AG04450 (cell line): ENCODE data around the gene CDH13. TPM values are rescaled to one million over a fixed set of nuclear protein-coding genes. Genes with fewer than 3 reads are reported as not detected.

Source experiments
- CTCF ChIA-PET: fragments of 300-600, 350-600 bp; formaldehyde crosslinking; extraction: SDS; loops from one replicate; lab custom pipeline; 2022; ENCODE audit warnings: antibody characterized with exemption, inconsistent platforms; lab: Charles Lee
- POLR2A ChIA-PET: fragments of 350-600 bp; formaldehyde crosslinking; extraction: SDS; loops from one replicate; lab custom pipeline; 2021; ENCODE audit warnings: antibody characterized with exemption, inconsistent platforms; lab: Yijun Ruan, JAX
- DNase-seq: peaks from one replicate; pipeline ENCODE4 v3.0.0-alpha.2; 2011; ENCODE audit warnings: low read depth, low spot score
- H3K27ac ChIP-seq: one replicate; pipeline ENCODE4 v1.5.1; 2012; ENCODE audit warnings: low read depth, low read length, control low read depth
- H3K27me3 ChIP-seq: one replicate; pipeline ENCODE4 v1.6.0; 2012; ENCODE audit warnings: low read length; ENCODE audit not compliant: control insufficient read depth, insufficient read depth
- H3K4me3 ChIP-seq: 2 replicates; pipeline ENCODE4 v1.5.1; 2011; ENCODE audit warnings: mild to moderate bottlenecking, low read depth, low read length, control low read depth
- H3K9me3 ChIP-seq: 2 replicates; pipeline ENCODE4 v1.5.1; 2012; ENCODE audit warnings: low read length; ENCODE audit not compliant: control insufficient read depth, insufficient read depth
- CTCF ChIP-seq: IDR thresholded peaks from 2 replicates; pipeline ENCODE4 v1.5.1; 2011; ENCODE audit warnings: low read depth, low read length, control low read depth, inconsistent platforms
- polyA plus RNA-seq: library from polyadenylated mRNA; depleted of rRNA; stranded (reverse); fragments of >200 nt; gene quantifications from 2 replicates; pipeline ENCODE4 v1.2.3, GENCODE V29; 2011

CDH13 gene
- polyA plus RNA-seq, 1 experiment, result 55.0 TPM

GRCh38 chr16:82703871-82704768, 77.4 kb downstream of the CDH13 start:
- Histone ChIP-seq H3K27me3 (no peaks in the 10 kb centered on the region), H3K27ac (no peak overlapping the region), H3K9me3 (no peaks in the 10 kb centered on the region), H3K4me3 (no peak overlapping the region)
- ChIA-PET CTCF (no interaction called here), POLR2A (no interaction called here)
- TF ChIP-seq CTCF, result no peak
- no peak for DNase-seq

- POLR2A ChIA-PET, result no interaction called here
- no peak for DNase-seq
- Histone ChIP-seq H3K4me3 (no peak overlapping the region), H3K27ac (no peak overlapping the region), H3K9me3 (no peaks in the 10 kb centered on the region), H3K27me3 (no peaks in the 10 kb centered on the region)
- CTCF ChIA-PET, result no interaction called here
- TF ChIP-seq CTCF, result no peak
Measured at GRCh38 chr16:82709987-82710386, 83.2 kb downstream of the CDH13 start.

GRCh38 chr16:82713778-82714177, 87.0 kb downstream of the CDH13 start:
- Histone ChIP-seq H3K9me3 (no peaks in the 10 kb centered on the region), H3K27ac (no peak overlapping the region), H3K27me3 (no peaks in the 10 kb centered on the region), H3K4me3 (no peak overlapping the region)
- no peak for DNase-seq
- POLR2A ChIA-PET, result no interaction called here
- TF ChIP-seq CTCF, result no peak
- CTCF ChIA-PET, result interaction anchor here (0.6 kb wide), 1 partner anchor 480 kb away, joined by 4 read pairs; no protein-coding TSS in a partner anchor

- TF ChIP-seq CTCF, result no peak
- Histone ChIP-seq H3K27ac (no peak overlapping the region), H3K9me3 (no peaks in the 10 kb centered on the region), H3K27me3 (no peaks in the 10 kb centered on the region), H3K4me3 (no peak overlapping the region)
- POLR2A ChIA-PET, result interaction anchor here (0.6 kb wide), 1 partner anchor 882 kb away, joined by 3 read pairs; no protein-coding TSS in a partner anchor
- CTCF ChIA-PET, result no interaction called here
- no peak for DNase-seq
Measured at GRCh38 chr16:82715160-82715559, 88.4 kb downstream of the CDH13 start.

GRCh38 chr16:82715833-82716232, 89.1 kb downstream of the CDH13 start:
- no peak for DNase-seq
- H3K9me3 ChIP-seq, result no peaks in the 10 kb centered on the region
- CTCF ChIA-PET, result no interaction called here
- TF ChIP-seq CTCF, result no peak
- H3K27me3 ChIP-seq, result no peaks in the 10 kb centered on the region
- H3K27ac ChIP-seq, result peak overlapping the region; percentile 11
- POLR2A ChIA-PET, result interaction anchor here (0.6 kb wide), 1 partner anchor 882 kb away, joined by 3 read pairs; no protein-coding TSS in a partner anchor
- no peak overlapping the region for H3K4me3 ChIP-seq
